HG03025 (cell line): ENCODE measurements around the gene HCN3.
A peak's percentile ranks its signal among the peaks of the same experiment; 100 is the strongest.
"Not testable (repeated sequence)": the region's sequence is repeated elsewhere in the genome, so short reads cannot be mapped to it uniquely, and the experiment has no call there.

Source experiments
- ATAC-seq: cut with Tn5 transposase; IDR thresholded peaks from one replicate; pipeline ENCODE4 v1.9.1; 2021; ENCODE audit warnings: mild to moderate bottlenecking, moderate library complexity; ENCODE audit not compliant: unreplicated experiment, low FRiP score

Gene HCN3

DNA sequence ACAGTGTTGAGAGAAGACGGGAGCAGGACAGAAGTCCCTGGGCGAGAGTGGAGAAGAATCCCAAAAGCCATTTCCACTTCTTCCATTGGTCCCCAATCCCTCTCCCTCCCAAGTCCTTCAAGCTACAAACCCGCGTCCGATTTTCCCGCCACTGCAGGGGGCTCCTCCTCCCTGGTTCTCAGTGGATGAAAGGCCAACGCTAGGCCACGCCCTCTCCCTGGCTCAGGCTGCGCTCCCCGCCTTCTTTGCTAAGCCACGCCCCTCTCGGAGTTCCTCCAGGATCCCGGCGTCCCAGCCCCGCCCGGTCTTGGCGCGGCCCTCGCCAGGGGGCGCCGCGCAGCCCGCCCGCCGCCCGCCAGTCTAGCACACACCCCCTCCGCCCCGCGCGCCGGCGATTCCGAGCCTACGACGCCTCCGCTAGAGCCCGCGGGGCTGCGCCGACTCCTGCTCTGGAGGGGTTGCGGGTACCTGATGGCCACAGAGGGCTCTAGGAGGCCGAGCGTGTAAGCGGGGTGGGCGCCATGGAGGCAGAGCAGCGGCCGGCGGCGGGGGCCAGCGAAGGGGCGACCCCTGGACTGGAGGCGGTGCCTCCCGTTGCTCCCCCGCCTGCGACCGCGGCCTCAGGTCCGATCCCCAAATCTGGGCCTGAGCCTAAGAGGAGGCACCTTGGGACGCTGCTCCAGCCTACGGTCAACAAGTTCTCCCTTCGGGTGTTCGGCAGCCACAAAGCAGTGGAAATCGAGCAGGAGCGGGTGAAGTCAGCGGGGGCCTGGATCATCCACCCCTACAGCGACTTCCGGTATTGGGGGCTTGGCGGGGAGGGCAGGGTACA, at the start of gene HCN3:
Gene HCN3, plus strand, starts transcription at position 394 of the 832 bp plus-strand sequence. Its CDS starts 128 bp downstream, at position 522.
- peak; percentile 71 for ATAC-seq

DNA sequence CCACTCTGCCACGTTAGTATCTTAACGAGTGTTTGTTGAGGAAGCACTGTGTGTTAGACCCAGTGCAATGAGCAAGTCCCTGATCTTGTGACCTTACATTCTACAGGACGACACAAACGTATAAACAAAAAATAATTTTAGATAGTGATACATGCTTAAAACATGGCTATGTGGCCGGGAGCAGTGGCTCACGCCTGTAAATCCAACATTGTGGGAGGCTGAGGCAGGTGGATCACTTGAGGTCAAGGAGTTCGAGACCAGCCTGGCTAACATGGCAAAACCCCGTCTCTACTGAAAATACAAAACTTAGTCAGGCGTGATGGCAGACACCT, 49.2 kb upstream of the HCN3 start:
- no peak for ATAC-seq

DNA sequence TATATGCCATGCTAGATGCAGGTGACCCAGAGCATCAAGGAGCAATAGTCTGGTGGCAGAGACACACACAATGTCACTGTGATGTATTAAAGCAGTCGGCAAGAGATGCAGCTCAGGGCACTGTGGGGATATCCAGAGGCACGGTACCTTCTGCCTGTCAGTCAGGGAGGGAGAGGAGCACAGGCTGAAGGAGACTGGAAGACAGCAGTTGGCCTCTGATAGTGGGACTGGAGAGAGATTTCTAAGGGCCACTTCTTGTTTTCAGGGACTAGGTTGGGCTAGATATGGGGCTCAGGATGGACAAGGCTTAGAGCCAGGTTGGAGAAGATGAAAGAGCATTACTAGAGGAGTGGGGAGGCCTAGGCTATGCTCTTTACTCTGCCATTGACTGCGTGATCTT, 46.0 kb upstream of the HCN3 start:
- ATAC-seq = not testable (repeated sequence)

DNA sequence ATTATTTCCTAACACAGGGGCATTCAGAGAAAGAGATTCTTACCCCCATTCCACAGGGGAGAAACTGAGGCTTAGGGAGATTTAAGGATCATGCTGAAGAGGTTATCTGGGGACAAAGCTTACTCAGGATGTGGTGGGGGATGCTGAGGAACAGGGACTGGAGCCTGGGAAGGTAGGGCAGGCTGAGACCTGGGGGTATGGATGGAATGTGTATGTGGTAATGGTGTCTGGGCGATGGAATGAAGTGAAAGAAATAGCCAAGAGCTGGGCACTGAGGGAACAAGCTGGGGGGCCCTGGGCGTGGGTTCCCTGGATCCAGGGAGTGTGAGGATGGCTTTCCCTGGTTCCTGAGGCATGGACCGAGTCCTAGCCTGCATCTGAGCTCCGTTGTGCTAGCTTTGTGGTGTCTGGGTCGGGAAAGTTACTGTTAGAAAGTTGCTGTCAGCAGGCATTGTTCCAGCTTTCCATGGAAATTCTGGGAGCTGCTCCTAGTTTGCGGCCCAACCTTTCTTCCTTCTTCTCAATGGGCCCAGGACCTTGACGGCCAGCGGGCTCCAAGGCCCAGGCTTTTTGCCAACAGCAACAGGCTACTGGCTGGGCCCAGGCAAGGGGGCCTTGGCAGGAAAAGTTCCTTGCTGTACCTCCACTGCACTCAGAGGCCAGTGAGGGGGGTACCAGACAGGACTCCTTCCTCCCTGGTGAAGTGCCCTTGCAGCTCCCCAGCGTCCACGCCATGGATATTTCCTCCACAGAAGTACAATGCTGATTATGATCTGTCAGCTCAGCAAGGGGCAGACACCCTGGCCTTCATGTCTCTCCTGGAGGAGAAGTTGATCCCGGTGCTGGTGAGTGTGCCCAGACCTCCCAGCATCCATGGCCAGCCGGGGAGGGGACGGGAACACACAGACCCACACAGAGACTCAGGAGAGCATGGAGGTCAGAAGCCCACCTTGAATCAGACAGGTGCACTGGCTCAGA, 45.0 kb upstream of the HCN3 start:
- not testable (repeated sequence) for ATAC-seq

- ATAC-seq = not testable (repeated sequence)
Observed at GRCh38 chr1:155233502-155233901, 43.8 kb upstream of the HCN3 start.

DNA sequence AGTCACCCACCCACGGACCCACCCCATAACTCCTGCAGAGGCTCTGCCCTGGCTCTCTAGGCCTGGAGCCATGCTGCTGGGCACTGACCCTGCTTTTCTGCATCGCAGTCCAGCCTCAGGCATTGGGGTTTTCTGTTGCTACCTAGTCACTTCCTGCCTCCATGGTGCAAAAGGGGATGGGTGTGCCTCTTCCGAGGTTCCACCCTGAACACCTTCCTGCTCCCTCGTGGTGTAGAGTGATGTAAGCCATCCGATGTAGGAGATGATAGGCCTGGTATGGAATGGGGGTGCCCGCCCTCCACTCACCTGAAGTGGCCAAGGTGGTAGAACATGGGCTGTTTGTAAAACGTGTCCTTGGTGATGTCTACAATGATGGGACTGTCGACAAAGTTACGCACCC, 41.9 kb upstream of the HCN3 start:
- not testable (repeated sequence) for ATAC-seq

DNA sequence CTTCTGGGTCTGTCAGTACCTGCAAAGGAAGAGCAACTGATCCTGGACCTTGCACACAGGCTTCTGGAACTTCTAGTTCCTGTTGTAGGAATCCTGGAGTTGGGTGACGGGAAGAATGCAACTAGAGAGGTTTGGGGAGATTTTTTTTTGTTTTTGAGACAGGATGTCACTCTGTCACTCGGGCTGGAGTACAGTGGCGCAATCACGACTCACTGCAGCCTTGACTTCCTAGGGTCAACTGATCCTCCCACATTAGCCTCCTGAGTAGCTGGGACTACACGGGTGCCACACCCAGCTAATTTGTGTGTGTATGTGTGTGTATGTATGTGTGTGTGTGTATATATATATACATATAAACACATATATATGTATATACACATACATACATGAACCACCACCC, 40.8 kb upstream of the HCN3 start:
- ATAC-seq = no peak

DNA sequence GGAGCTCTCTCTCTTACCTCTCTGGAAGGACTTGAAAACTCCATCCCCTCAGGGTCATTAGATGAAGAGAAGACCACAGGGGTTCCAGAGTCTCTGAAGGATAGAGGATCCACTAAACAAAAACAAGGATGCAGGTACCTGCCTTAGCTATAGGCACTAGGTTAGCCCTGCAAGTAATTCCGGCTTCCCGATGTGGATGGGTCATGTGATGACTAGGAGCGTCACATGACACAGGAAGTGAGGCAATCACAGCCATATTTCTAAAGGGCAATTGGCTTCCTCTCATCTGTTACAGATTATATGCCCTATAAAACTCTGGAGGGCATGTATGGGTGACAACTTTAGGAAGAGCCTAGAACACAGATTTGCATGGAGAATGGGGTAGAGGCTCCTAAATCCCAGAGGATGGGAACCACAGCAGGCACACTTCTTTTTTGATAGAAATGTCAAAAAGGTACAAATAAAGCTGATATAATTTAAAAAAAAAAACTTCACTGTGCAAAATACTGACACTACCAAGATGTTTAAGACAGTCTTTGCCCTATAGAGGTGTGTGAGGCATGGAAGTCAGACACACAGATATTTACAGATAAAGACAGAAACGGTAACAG, 36.1 kb upstream of the HCN3 start:
- no peak for ATAC-seq

GRCh38 chr1:155241841-155242264, 35.4 kb upstream of the HCN3 start:
- ATAC-seq = no peak

DNA sequence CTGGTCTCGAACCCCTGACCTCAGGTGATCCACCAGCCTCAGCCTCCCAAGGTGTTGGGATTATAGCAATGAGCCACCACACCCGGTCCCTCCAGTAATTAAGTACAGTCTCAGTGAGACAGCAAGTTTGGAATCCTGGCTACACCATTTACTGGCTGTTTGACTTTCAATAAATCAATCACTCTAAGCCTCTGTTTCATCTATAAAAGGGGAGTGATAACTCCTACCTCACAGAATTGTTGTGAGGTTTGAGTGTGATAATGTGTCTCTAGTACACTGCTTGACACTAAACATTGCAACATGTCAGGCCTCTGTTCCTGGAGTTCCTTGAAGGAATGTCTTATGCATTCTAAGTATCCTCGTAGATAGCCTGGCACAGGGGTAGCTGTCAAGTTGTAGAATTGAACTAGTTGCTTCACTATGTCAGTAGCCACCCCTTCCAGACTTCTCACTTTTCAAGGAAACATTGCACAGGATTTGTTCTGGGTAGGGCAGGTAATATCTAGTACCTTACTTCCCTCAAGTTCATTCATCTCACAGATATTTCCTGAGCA, 34.4 kb upstream of the HCN3 start:
- ATAC-seq = no peak

DNA sequence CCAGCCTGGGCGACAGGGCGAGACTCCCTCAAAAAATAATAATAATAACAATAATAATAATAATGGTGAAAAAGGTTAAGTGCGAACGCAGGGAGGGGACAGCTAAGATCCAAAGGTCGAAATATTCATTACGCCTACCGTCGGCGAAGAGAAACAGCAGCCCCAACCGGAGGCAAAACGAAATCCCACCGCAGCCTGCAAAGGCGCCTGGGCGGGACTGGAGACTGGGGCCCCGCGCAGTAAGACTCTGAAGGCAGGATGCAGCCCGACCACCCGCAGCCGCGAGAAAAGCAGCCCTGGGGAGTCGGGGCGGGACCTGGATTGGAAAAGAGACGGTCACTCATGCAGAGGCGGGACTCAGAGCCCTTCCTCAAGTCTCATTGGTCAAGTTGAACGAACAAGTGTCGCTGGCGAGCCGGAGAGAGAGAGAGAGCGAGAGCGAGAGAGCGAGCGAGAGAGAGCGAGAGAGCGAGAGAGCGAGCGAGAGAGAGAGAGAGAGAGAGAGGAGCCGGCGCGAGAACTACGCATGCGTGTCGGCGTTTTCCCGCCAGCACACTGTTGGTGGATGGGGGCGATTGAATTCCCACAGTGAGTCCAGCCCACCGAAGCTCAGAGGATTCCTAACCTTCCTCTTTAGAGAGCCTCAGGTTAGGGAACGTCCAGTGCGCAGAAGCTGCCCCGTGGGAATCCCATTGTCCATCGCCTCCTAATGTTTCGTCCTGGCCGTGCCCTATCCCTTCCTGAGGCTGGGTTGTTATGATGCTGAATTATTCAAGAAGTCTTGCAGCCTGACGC, 32.7 kb upstream of the HCN3 start:
- peak; percentile 83 for ATAC-seq

- no peak for ATAC-seq
Observed at GRCh38 chr1:155245163-155245524, 32.1 kb upstream of the HCN3 start.

DNA sequence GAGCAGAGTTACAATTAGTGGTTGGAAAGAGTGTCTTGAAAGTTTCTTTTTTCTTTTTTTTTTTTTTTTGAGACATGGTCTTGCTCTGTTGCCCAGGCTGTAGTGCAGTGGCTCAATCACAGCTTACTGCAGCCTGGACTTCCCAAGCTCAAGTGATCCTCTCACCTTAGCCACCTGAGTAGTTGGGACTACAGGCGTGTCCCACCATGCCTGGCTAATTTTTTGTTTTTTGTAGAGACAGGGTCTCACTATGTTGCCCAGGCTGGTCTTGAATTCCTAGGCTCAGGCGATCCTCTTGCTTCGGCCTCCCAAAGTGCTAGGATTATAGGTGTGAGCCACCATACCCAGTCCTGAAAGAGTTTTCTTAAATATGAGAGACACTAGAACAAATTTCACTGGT, 30.5 kb upstream of the HCN3 start:
- ATAC-seq = not testable (repeated sequence)

GRCh38 chr1:155247667-155248553, 29.4 kb upstream of the HCN3 start:
- ATAC-seq = no peak

- ATAC-seq = no peak
Observed at GRCh38 chr1:155250246-155250632, 27.0 kb upstream of the HCN3 start.

- ATAC-seq = no peak
Observed at GRCh38 chr1:155250633-155251449, 26.4 kb upstream of the HCN3 start.

- ATAC-seq = no peak
Observed at GRCh38 chr1:155251566-155251965, 25.7 kb upstream of the HCN3 start.

DNA sequence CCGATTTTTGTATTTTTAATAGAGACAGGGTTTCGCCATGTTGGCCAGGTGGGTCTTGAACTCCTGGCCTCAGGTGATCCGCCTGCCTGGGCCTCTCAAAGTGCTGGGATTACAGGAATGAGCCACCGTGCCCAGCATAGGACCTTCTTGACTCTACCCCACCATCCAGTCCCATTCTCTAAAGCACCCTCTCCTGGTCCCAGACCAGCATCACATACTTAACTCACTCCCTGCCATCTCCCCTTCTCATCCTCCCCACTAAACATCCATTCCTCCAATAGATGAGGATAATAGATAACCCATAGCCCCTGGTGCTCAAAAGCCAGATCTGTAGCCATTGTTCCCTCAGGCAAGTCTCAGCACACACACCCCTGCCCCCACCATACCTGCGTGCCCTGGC, 24.1 kb upstream of the HCN3 start:
- no peak for ATAC-seq
